Brain microvascular endothelial cell (primary cell): Measurements from ENCODE around the gene CLASP1.

Experiments used
- DNase-seq: peaks from one replicate; pipeline ENCODE4 v3.0.0-alpha.2; 2020
- H3K27ac ChIP-seq: fragments of 250-450 bp; sonication (Bioruptor Pico); 2 replicates; pipeline ENCODE4 v1.5.1; 2020; ENCODE audit warnings: mild to moderate bottlenecking, moderate library complexity
- H3K27me3 ChIP-seq: fragments of 250-450 bp; sonication (Bioruptor Pico); replicated peaks from 2 replicates; pipeline ENCODE4 v1.5.1; 2020; ENCODE audit warnings: mild to moderate bottlenecking
- H3K36me3 ChIP-seq: fragments of 250-450 bp; sonication (Bioruptor Pico); replicated peaks from 2 replicates; pipeline ENCODE4 v1.5.1; 2020; ENCODE audit warnings: mild to moderate bottlenecking
- H3K4me3 ChIP-seq: 2 replicates; pipeline ENCODE4 v1.5.1; 2011; ENCODE audit warnings: low read depth, mild to moderate bottlenecking, control low read depth, low read length, moderate library complexity
- in situ Hi-C: cut with HindIII; loops from 2 replicates; pipeline ENCODE4 v1.10.0; 2017; ENCODE audit warnings: low sequenced_read_pairs, low pct_ligation_motif_present
- TF ChIP-seq, protein P1 (sequence below): IDR thresholded peaks from 2 replicates; pipeline ENCODE4 v1.5.1; 2011; ENCODE audit warnings: low read depth, mild to moderate bottlenecking, moderate library complexity, low read length, control low read depth, inconsistent platforms; ENCODE audit errors: missing control alignments

Gene CLASP1

DNA sequence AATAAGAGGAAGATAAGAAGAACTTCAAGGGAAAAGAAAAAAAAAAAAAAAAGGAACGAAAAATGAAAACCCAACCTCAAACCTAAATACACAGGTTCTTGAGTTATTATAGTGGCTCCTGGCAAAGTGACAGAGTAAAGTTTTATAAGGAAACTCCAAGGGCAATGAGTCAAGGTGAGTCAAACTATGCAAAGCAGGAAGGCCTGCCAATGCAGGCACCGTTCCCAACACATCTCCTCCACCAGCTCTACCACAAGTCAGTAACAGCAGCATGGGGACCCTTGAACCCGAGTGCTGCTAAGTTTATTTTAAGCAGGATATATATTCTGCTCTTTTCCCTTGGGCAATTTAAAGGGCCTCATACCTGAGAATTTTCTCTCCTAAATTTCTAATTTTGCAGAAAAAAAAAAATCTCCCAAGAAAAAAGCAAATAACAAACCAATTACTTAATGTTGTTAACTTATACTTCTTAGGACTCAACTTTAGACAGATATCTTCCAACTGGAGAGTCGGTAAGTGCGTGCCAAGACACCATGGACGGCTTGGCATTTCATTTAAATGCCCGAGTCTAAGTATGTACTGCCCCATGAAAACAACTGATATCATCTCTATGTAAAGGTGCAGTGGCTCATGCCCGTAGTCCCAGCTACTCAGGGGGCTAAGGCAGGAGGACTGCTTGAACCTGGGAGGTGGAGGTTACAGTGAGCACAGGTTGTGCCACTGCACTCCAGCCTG is 288.5 kb downstream of the CLASP1 start:
- peak; percentile 50 for DNase-seq
- Histone ChIP-seq H3K36me3 (peaks cover 14% of the 10 kb centered on the region), H3K27me3 (no peaks in the 10 kb centered on the region), H3K27ac (no peak overlapping the region), H3K4me3 (no peak overlapping the region)
- in situ Hi-C loops = no loop called here
- TF ChIP-seq, protein P1, sequence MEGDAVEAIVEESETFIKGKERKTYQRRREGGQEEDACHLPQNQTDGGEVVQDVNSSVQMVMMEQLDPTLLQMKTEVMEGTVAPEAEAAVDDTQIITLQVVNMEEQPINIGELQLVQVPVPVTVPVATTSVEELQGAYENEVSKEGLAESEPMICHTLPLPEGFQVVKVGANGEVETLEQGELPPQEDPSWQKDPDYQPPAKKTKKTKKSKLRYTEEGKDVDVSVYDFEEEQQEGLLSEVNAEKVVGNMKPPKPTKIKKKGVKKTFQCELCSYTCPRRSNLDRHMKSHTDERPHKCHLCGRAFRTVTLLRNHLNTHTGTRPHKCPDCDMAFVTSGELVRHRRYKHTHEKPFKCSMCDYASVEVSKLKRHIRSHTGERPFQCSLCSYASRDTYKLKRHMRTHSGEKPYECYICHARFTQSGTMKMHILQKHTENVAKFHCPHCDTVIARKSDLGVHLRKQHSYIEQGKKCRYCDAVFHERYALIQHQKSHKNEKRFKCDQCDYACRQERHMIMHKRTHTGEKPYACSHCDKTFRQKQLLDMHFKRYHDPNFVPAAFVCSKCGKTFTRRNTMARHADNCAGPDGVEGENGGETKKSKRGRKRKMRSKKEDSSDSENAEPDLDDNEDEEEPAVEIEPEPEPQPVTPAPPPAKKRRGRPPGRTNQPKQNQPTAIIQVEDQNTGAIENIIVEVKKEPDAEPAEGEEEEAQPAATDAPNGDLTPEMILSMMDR = no peak

DNA sequence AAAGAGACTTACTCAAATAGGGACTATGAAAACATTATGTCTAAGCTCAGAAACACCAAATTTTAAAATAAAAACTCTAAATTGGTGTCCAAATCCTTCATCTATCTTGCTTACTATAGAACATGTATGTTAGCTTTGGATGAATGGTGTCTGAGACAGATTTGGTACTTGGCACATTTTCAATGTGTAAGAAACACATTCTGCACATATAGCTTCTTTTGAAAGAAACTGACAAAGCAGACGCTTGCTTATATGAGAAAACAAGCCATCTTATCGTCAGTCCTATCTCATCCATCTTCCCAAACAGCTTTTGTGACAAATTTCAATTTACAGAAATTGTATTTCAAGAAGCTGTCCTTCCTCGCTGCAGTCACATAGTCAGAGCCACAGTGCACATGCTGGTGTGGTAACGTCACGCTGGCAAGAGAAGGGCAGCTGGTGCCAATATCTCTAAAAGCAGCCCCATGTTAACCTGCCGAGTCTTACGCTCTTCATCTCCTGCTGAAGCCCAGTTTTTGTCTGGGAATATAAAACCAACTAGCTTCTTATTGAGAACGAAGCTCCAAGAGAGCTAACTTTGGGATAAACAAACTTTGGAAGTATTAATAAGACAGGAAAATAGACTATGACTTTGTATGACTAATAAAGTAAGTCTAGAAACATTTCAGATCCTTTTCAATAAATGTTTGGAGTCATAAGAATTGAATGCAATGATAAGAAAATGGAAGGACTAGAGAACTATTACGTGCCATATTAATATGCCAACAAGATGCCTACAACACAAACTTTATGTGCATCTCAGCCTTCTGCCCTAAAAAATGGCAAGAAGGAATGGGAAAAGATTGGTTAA is 289.3 kb downstream of the CLASP1 start:
- Histone ChIP-seq H3K36me3 (peaks cover 14% of the 10 kb centered on the region), H3K27ac (no peak overlapping the region), H3K27me3 (no peaks in the 10 kb centered on the region), H3K4me3 (no peak overlapping the region)
- TF ChIP-seq, protein P1 = no peak
- DNase-seq = no peak
- in situ Hi-C loops = no loop called here

DNA sequence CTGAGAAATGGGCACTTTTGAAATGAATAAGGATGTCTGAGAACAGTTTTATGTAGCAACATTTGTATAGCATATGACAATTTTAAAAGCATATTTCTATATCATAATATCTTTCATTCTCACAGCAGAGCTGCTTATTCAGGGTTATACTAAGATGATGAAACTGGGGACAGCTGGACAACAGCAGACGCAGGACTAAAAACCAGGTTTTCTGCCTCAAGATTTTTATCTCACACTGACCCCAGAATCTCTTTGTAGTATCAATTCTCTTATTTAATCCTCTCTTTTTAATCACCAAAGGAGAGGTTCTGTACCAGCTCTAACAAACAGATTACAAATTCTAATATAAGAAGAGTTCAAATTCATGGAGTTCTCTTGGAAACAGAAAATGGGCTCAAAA is 290.1 kb downstream of the CLASP1 start:
- Histone ChIP-seq H3K27me3 (no peaks in the 10 kb centered on the region), H3K4me3 (no peak overlapping the region), H3K27ac (no peak overlapping the region), H3K36me3 (peaks cover 11% of the 10 kb centered on the region)
- DNase-seq = no peak
- TF ChIP-seq, protein P1 = no peak
- in situ Hi-C loops = no loop called here

DNA sequence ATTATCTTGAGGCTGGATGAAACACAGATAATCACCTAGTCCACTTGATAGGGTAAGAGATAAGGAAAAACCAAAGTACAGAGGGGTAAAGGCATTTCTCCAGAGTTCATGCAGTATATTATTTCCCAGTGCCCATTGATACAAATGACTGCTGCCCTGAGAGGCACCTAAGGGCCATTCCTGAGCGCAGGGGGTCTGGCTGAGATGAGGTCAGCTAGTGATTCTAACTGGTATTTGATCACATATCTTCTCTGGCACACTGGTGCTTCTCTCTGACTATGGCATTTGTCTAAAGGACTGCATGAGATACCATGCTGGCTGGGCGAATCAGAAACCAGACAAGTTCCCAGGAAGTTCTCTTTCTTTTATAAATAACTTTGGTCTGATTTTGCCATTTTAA is 291.0 kb downstream of the CLASP1 start:
- Histone ChIP-seq H3K27ac (no peak overlapping the region), H3K36me3 (peaks cover 11% of the 10 kb centered on the region), H3K4me3 (no peak overlapping the region), H3K27me3 (no peaks in the 10 kb centered on the region)
- no peak for DNase-seq
- in situ Hi-C loops = no loop called here
- TF ChIP-seq, protein P1 = no peak

DNA sequence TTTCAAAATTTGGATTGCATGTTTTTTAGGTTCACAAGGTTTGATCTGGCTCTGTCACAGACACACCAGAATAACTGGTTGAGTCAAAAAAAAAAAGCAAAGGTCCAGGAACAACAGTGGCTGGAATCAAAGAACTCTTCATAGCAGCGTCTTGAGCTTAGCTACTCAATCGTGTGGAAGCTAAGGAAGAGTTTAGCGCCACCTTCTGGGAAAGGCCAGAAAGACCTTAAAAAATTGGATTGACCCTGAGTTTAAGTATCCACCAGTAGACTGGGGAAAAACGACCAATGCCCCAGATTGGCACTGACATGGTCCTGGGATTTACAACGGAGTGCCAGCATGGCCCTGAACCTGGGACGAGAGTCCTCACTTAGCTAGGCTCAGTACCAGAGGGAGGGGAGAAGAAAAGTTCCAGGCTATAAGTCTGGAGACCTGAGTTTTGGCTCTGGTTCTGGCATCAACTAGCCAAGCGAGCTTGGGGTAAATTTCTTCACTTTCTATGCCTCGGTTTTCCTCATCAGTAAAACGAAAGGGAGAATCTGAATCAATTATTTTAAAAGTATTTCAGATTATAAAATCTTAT is 293.1 kb downstream of the CLASP1 start:
- peak; percentile 77 for DNase-seq
- TF ChIP-seq, protein P1 = peak; percentile 87
- no peak overlapping the region for H3K27ac ChIP-seq
- H3K27me3 ChIP-seq = no peaks in the 10 kb centered on the region
- peaks cover 14% of the 10 kb centered on the region for H3K36me3 ChIP-seq
- no peak overlapping the region for H3K4me3 ChIP-seq
- in situ Hi-C loops = no loop called here
